Mucosa of descending colon (tissue), 3 donors: ENCODE results near the gene CYB561. TPM values are rescaled to one million over a fixed set of nuclear protein-coding genes. Genes with fewer than 3 reads are reported as not detected.
"Not testable (repeated sequence)": the region's sequence is repeated elsewhere in the genome, so short reads cannot be mapped to it uniquely, and the experiment has no call there.

Source experiments
- ATAC-seq: fragments of 200-7000 bp; cut with Tn5 transposase; one replicate; pipeline ENCODE4 v1.9.1; 2020; ENCODE audit warnings: mild to moderate bottlenecking, moderate library complexity
- DNase-seq, 3 donors: peaks; one replicate each; pipeline ENCODE4 v3.0.0-alpha.2; 2020
- H3K36me3 ChIP-seq: fragments of 200-600 bp; one replicate; pipeline ENCODE4 v1.8.0; 2021; ENCODE audit warnings: low read depth, mild to moderate bottlenecking
- H3K4me1 ChIP-seq: fragments of 200-600 bp; one replicate; pipeline ENCODE4 v1.8.0; 2021; ENCODE audit warnings: low read depth, mild to moderate bottlenecking
- H3K4me3 ChIP-seq: fragments of 200-600 bp; one replicate; pipeline ENCODE4 v1.8.0; 2021; ENCODE audit warnings: mild to moderate bottlenecking
- H3K9me3 ChIP-seq: fragments of 200-600 bp; one replicate; pipeline ENCODE4 v1.8.0; 2021; ENCODE audit warnings: mild to moderate bottlenecking
- intact Hi-C, 2 donors: fragments of 100-400 bp; cut with DNase I in 1 of 2; cut with micrococcal nuclease in 1 of 2; formaldehyde crosslinking; loops; one replicate each; pipeline versions ENCODE4 v1.11.0 to v1.11.1; 2022; cut with DNase I, micrococcal nuclease
- total RNA-seq, 3 donors: library from RNA; stranded (reverse); fragmentation: NEBNext Ultra II Directional in 2 of 3; extraction: Animal tissue kit (Norgen Biotek cat#: 25700) in 2 of 3; gene quantifications; one replicate each; pipeline versions ENCODE4 v1.2.1 to v1.2.4, GENCODE V29; 2021 to 2023
- TF ChIP-seq, protein P1 (sequence below): fragments of 200-600 bp; IDR thresholded peaks from one replicate; pipeline ENCODE4 v1.8.0; 2022; ENCODE audit warnings: antibody characterized with exemption, mild to moderate bottlenecking
- donor health status: DM: no; HTN: no; CAD: no; lungs with moderate emphysema.
- donor health status: DM: no; HTN: no; CAD: no.
- donor health status: DM: no; HTN: yes; CAD: no.

The CYB561 gene
- total RNA-seq, 3 donors from 2014 or later, result 38.1 to 54.9 (median 51.3) TPM

DNA sequence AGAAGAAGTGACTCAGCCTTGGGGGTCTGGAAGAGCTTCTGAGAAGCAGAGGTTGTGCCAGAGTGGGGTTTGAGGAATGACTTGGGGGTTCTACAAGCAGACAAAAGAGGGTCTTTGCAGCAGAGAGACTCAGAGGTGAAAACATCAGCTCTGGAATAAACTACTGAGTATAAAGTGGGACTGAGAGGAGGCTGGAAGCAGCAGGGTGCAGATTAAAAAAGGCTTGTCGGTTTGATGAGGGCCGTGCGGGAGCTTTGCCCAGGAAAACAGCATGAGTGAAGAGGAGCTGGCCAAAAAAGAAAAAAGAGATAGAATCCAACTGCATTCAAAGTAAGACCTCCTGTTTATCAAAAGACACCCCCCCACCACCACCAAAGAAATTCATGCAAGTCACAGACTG lies 17.7 kb upstream of the CYB561 start:
- ATAC-seq (no peak), DNase-seq (no peak)
- intact Hi-C loops, result no loop called here
- Histone ChIP-seq H3K4me3 (no peak overlapping the region), H3K4me1 (no peaks in the 10 kb centered on the region), H3K9me3 (no peaks in the 10 kb centered on the region), H3K36me3 (no peaks in the 10 kb centered on the region)
- TF ChIP-seq, protein P1, sequence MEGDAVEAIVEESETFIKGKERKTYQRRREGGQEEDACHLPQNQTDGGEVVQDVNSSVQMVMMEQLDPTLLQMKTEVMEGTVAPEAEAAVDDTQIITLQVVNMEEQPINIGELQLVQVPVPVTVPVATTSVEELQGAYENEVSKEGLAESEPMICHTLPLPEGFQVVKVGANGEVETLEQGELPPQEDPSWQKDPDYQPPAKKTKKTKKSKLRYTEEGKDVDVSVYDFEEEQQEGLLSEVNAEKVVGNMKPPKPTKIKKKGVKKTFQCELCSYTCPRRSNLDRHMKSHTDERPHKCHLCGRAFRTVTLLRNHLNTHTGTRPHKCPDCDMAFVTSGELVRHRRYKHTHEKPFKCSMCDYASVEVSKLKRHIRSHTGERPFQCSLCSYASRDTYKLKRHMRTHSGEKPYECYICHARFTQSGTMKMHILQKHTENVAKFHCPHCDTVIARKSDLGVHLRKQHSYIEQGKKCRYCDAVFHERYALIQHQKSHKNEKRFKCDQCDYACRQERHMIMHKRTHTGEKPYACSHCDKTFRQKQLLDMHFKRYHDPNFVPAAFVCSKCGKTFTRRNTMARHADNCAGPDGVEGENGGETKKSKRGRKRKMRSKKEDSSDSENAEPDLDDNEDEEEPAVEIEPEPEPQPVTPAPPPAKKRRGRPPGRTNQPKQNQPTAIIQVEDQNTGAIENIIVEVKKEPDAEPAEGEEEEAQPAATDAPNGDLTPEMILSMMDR, result no peak

DNA sequence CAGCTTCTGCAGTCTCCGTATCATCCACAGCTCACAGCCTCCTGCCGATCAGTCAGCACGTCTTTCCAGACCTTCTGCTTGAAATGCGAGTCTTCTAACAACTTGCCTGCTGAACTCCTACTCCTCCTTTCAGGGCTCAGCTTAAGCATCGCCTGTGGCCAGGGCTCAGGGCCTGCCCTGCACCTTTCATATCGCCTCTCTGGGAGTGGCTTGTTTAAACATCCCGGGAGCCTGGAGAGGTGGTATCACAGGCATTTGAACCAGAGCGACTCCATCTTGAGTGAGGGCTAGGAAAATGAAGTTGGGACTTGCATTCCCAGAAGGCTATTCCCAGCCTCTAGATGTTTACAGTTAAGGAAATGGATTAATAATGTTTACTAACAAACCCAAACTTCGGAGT lies 13.9 kb upstream of the CYB561 start:
- H3K4me3 ChIP-seq, result no peak overlapping the region
- no peaks in the 10 kb centered on the region for H3K36me3 ChIP-seq
- ATAC-seq (no peak), DNase-seq (no peak)
- H3K4me1 ChIP-seq, result no peaks in the 10 kb centered on the region
- TF ChIP-seq, protein P1, result no peak
- intact Hi-C loops, result no loop called here
- no peaks in the 10 kb centered on the region for H3K9me3 ChIP-seq

DNA sequence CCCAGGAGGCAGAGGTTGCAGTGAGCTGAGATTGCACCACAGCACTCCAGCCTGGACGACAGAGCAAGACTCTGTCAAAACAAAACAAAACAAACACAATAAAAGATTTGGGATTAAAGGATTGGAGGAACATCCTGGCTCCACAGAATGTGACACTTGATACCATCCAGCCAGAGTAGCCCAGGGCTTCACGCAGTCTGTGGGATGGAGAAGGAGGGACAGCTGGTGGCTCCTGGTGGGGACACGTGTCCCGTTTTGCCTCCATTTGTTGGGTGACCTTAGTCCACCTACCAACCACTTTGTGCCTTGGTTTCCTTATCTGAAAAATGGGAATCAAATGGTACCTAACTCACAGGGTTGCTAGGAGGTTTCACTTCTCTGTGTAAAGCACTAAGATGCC lies 12.4 kb upstream of the CYB561 start:
- DNase-seq, result no peak

DNA sequence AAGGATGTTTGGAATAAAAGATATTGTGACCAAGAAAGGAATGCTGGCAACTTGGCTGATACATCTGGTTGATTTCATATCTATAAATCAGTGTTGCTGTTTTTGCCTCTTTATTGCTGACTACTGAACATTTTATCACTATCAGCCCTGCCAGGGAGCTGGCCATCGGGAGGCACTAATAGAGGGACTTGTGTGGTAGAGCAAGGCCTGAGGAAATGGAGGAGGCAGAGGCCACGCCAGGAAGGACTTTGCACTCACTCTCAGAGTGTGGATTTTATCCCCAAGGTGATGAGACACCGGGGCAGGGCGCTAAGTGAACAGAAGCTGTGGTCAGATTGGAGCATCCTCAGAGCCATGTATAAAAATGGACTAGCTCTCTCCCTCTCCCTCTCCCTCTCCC lies 9.3 kb upstream of the CYB561 start:
- ATAC-seq, result peak; percentile 73

More for the DNA sequence above, 12.4 kb upstream of the CYB561 start:
- Histone ChIP-seq H3K4me3 (no peak overlapping the region), H3K4me1 (no peaks in the 10 kb centered on the region), H3K9me3 (no peaks in the 10 kb centered on the region), H3K36me3 (no peaks in the 10 kb centered on the region)
- ATAC-seq, result no peak
- intact Hi-C loops, result no loop called here
- TF ChIP-seq, protein P1, result no peak

DNA sequence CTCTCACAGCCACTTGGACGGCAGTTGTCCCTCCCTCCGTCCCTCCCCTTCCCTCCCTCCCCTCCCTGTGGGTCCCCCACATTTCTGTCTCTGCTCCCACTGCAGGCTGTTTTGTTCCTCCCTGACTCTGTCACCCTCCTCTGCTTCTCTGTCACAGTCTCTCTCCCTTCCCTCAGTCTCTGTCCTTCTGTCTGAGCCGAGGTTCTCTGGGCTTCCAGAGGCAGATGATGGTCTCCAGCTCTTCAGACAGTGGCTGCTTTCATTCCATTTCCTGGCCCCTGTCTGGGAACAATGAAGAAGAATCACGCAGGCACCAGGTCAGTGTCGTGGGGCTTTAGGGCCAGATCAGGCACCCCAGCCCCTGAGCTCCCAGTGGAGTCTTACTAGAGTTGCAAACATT lies 8.8 kb upstream of the CYB561 start:
- DNase-seq (peak in 1 of 3 donors; percentile 15), ATAC-seq (no peak)
- Histone ChIP-seq H3K4me3 (no peak overlapping the region), H3K4me1 (no peaks in the 10 kb centered on the region), H3K9me3 (no peaks in the 10 kb centered on the region), H3K36me3 (no peaks in the 10 kb centered on the region)
- TF ChIP-seq, protein P1, result no peak
- intact Hi-C loops, result no loop called here

More for the DNA sequence above, 9.3 kb upstream of the CYB561 start:
- no peaks in the 10 kb centered on the region for H3K36me3 ChIP-seq
- H3K4me1 ChIP-seq, result no peaks in the 10 kb centered on the region
- no peaks in the 10 kb centered on the region for H3K9me3 ChIP-seq
- H3K4me3 ChIP-seq, result no peak overlapping the region
- TF ChIP-seq, protein P1, result no peak
- peak in 1 of 3 donors; percentile 46 for DNase-seq
- intact Hi-C loops, result no loop called here

DNA sequence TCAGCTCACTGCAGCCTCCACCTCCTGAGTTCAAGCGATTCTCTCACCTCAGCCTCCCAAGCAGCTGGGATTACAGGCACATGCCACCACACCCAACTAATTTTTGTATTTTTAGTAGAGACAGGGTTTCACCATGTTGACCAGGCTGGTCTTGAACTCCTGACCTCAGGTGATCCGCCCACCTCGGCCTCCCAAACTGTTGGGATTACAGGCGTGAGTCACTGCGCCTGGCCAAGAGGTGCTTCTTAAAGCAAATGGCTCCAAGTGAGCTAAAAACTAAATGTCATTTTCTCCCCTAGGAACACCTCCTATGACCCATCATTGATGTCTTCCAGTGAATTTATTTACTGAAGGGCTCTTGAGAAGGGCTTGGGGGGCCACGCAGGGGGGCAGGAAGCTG lies 8.3 kb upstream of the CYB561 start:
- ATAC-seq, H3K36me3 ChIP-seq, H3K4me1 ChIP-seq, intact Hi-C loops, DNase-seq, H3K9me3 ChIP-seq, H3K4me3 ChIP-seq: not testable (repeated sequence)
